Smooth muscle cell (in vitro differentiated cells): ENCODE data around the gene VSIG10L2. TPM values are rescaled to one million over a fixed set of nuclear protein-coding genes. Genes with fewer than 3 reads are reported as not detected.

Experiments
- DNase-seq: peaks from one replicate; lab custom pipeline; 2025; ENCODE audit not compliant: unreplicated experiment; lab: John Stamatoyannopoulos, UW
- H2AFZ ChIP-seq: fragments of 200-600 bp; sonication (generic); 2 replicates; pipeline ENCODE4 v1.6.0; 2016; ENCODE audit warnings: antibody characterized with exemption, low read depth, mild to moderate bottlenecking
- H3F3A ChIP-seq: fragments of 200-600 bp; sonication (generic); 2 replicates; pipeline ENCODE4 v1.6.0; 2017; ENCODE audit warnings: antibody characterized with exemption, low read depth
- H3K27ac ChIP-seq: fragments of 200-600 bp; sonication (generic); 2 replicates; pipeline ENCODE4 v1.5.1; 2016; ENCODE audit warnings: low read depth, mild to moderate bottlenecking
- H3K27me3 ChIP-seq: fragments of 200-600 bp; sonication (generic); 2 replicates; pipeline ENCODE4 v1.6.1; 2016; ENCODE audit warnings: low read depth, mild to moderate bottlenecking
- H3K36me3 ChIP-seq: fragments of 200-600 bp; sonication (generic); 2 replicates; pipeline ENCODE4 v1.5.1; 2016; ENCODE audit warnings: low read depth
- H3K4me1 ChIP-seq: fragments of 200-600 bp; sonication (generic); 2 replicates; pipeline ENCODE4 v1.5.1; 2016; ENCODE audit warnings: low read depth
- H3K4me2 ChIP-seq: fragments of 200-600 bp; sonication (generic); 2 replicates; pipeline ENCODE4 v1.6.0; 2016; ENCODE audit warnings: mild to moderate bottlenecking
- H3K4me3 ChIP-seq: fragments of 200-600 bp; sonication (generic); 2 replicates; pipeline ENCODE4 v1.5.1; 2016; ENCODE audit warnings: mild to moderate bottlenecking
- H3K79me2 ChIP-seq: fragments of 200-600 bp; sonication (generic); 2 replicates; pipeline ENCODE4 v1.6.0; 2016; ENCODE audit warnings: low read depth, mild to moderate bottlenecking
- H3K9ac ChIP-seq: fragments of 200-600 bp; sonication (generic); 2 replicates; pipeline ENCODE4 v1.6.0; 2016; ENCODE audit warnings: low read depth
- H3K9me3 ChIP-seq: fragments of 200-600 bp; sonication (generic); replicated peaks from 2 replicates; pipeline ENCODE4 v1.5.1; 2016; ENCODE audit warnings: low read depth
- H4K20me1 ChIP-seq: fragments of 200-600 bp; sonication (generic); 2 replicates; pipeline ENCODE4 v1.6.0; 2016; ENCODE audit warnings: low read depth
- CTCF ChIP-seq: fragments of 200-600 bp; sonication (generic); IDR thresholded peaks from 2 replicates; pipeline ENCODE4 v1.5.1; 2017; ENCODE audit warnings: borderline replicate concordance, mild to moderate bottlenecking, antibody characterized with exemption; ENCODE audit not compliant: insufficient read depth, poor library complexity, severe bottlenecking
- WGBS: methylation state at CpG from one replicate; pipeline ENCODE4 v1.1.7; 2016; ENCODE audit warnings: low lambda C conversion rate; 5-methylcytosine and 5-hydroxymethylcytosine counted together
- polyA plus RNA-seq: library from polyadenylated mRNA; unstranded; fragments of >200 nt; fragmentation: Nextera tagmentation; extraction: Ambion mirVana; gene quantifications from 2 replicates; pipeline ENCODE4 v1.2.1, GENCODE V29; 2016
- total RNA-seq: library from RNA; depleted of rRNA; stranded (reverse); fragments of >200 nt; gene quantifications from 2 replicates; pipeline ENCODE4 v1.2.3, GENCODE V29; 2014

VSIG10L2 gene
- total and polyA plus RNA-seq, 2 experiments from 2014 or later: not detected

DNA sequence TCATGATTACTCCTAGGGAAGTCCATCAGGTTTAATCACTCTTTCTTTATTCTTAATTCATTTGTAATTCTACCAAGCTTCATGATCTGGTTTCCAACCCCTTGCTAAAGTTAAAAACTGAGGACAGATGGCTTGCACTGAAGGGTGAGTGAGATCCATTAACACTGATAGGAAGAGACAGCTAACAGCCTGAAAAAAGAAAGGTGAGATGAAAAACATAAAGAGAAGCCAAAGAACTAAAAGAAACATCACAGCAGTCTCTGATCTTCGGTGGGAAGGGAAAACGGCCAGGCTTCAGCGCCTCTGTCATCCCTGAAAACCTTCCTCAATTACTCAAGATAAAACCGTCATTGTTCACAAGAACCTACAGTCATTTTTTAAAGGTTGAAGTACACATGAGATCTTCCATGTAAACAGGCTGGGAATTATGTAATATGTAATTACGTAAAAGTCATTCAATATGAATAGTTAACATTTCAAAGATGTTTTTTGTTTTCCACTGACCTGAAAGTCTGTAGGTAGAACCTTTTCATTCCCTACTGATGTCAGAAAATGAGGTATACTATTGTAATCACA, 41.3 kb downstream of the VSIG10L2 start:
- no peak for TF ChIP-seq CTCF
- no peak overlapping the region for H3K4me2 ChIP-seq
- DNase-seq: no peak
- H3K9me3 ChIP-seq: no peaks in the 10 kb centered on the region
- H3K27ac ChIP-seq: no peak overlapping the region
- H3K4me1 ChIP-seq: peaks cover 7% of the 10 kb centered on the region
- H2AFZ ChIP-seq: no peak overlapping the region
- no peaks in the 10 kb centered on the region for H3F3A ChIP-seq
- H3K4me3 ChIP-seq: no peak overlapping the region
- no peak overlapping the region for H3K9ac ChIP-seq
- H3K36me3 ChIP-seq: no peaks in the 10 kb centered on the region
- 92% methylated on average over 5 of the region's 5 CpGs for WGBS
- no peaks in the 10 kb centered on the region for H3K79me2 ChIP-seq
- H4K20me1 ChIP-seq: no peaks in the 10 kb centered on the region
- H3K27me3 ChIP-seq: no peaks in the 10 kb centered on the region

- H3F3A ChIP-seq: no peaks in the 10 kb centered on the region
- H2AFZ ChIP-seq: no peak overlapping the region
- H3K36me3 ChIP-seq: no peaks in the 10 kb centered on the region
- H4K20me1 ChIP-seq: no peaks in the 10 kb centered on the region
- no peak overlapping the region for H3K27ac ChIP-seq
- H3K27me3 ChIP-seq: no peaks in the 10 kb centered on the region
- H3K4me2 ChIP-seq: no peak overlapping the region
- TF ChIP-seq CTCF: no peak
- 77% methylated on average over 3 of the region's 3 CpGs for WGBS
- no peaks in the 10 kb centered on the region for H3K79me2 ChIP-seq
- H3K9me3 ChIP-seq: no peaks in the 10 kb centered on the region
- peaks cover 9% of the 10 kb centered on the region for H3K4me1 ChIP-seq
- no peak overlapping the region for H3K4me3 ChIP-seq
- H3K9ac ChIP-seq: no peak overlapping the region
- no peak for DNase-seq
Measured at GRCh38 chr11:125990244-125990643, 44.4 kb downstream of the VSIG10L2 start.

GRCh38 chr11:125992893-125993292, 47.0 kb downstream of the VSIG10L2 start:
- TF ChIP-seq CTCF: no peak
- Histone ChIP-seq H3K4me3 (no peak overlapping the region), H3K27me3 (no peaks in the 10 kb centered on the region), H3K79me2 (no peaks in the 10 kb centered on the region), H2AFZ (no peak overlapping the region), H3K4me2 (no peak overlapping the region), H3K4me1 (peaks cover 15% of the 10 kb centered on the region), H3K36me3 (no peaks in the 10 kb centered on the region), H3K9me3 (no peaks in the 10 kb centered on the region), H3F3A (no peaks in the 10 kb centered on the region), H4K20me1 (no peaks in the 10 kb centered on the region), H3K27ac (no peak overlapping the region), H3K9ac (no peak overlapping the region)
- DNase-seq: no peak
- WGBS: 90% methylated on average over 7 of the region's 7 CpGs

DNA sequence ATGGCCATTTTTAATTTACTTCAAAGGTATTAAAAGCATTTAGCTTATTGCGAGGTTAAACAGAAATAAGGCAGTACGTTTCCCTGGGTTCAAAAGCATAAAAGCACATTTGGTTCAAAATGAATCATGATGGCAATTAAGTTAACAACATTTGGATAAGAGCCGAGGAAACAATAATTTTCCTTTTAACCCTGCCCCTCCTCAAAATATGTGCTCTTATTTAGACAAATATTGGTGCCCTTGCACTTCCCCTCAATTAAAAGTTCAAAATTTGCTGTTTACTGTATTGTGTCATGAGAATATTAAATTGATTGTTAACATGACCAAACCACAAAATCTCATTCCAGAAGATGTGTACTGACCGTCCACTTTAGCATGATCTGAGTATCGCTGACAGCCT, 48.7 kb downstream of the VSIG10L2 start:
- H3K36me3 ChIP-seq: no peaks in the 10 kb centered on the region
- no peak overlapping the region for H3K4me2 ChIP-seq
- H4K20me1 ChIP-seq: no peaks in the 10 kb centered on the region
- H3K9ac ChIP-seq: no peak overlapping the region
- DNase-seq: no peak
- no peak for TF ChIP-seq CTCF
- no peaks in the 10 kb centered on the region for H3K9me3 ChIP-seq
- no peak overlapping the region for H3K4me3 ChIP-seq
- H3F3A ChIP-seq: no peaks in the 10 kb centered on the region
- no peak overlapping the region for H2AFZ ChIP-seq
- WGBS: 97% methylated on average over 5 of the region's 5 CpGs
- no peaks in the 10 kb centered on the region for H3K79me2 ChIP-seq
- no peak overlapping the region for H3K27ac ChIP-seq
- peaks cover 15% of the 10 kb centered on the region for H3K4me1 ChIP-seq
- H3K27me3 ChIP-seq: no peaks in the 10 kb centered on the region
